GM12874 (cell line): ENCODE data around the gene APPBP2.

Source experiments
- TF ChIP-seq, protein P1 (sequence below): IDR thresholded peaks from 2 replicates; pipeline ENCODE4 v1.5.1; 2011; ENCODE audit warnings: low read depth, mild to moderate bottlenecking, control low read depth, low read length, moderate library complexity; ENCODE audit not compliant: insufficient read depth

APPBP2 gene

DNA sequence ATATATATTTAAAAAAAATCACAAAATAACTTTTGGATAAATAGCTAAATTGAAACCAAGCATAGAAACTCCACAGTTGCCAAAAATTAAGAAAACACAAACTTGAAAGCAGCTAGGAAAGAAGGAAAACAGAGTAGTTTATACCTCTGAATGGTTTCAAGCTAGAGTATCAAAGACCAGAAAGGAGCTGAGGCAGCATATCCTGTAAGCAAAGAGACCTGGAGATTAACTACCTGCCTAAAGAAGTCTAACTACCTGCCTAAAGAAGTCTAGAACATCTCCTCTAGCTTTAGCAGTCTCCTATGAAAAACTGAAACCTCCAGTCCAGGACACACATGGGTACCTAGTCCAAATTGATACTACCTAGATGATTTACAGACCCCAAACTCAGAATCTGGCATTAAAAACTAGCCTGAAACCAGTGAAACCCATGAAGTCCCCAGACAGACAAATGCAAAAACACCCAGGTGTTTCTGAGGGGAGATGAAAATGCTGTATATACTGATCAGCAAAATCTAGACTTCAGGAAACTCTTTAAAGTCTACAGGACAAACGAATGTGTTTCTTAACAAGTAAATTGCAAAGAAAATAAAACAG, 17.6 kb downstream of the APPBP2 start:
- TF ChIP-seq, protein P1, sequence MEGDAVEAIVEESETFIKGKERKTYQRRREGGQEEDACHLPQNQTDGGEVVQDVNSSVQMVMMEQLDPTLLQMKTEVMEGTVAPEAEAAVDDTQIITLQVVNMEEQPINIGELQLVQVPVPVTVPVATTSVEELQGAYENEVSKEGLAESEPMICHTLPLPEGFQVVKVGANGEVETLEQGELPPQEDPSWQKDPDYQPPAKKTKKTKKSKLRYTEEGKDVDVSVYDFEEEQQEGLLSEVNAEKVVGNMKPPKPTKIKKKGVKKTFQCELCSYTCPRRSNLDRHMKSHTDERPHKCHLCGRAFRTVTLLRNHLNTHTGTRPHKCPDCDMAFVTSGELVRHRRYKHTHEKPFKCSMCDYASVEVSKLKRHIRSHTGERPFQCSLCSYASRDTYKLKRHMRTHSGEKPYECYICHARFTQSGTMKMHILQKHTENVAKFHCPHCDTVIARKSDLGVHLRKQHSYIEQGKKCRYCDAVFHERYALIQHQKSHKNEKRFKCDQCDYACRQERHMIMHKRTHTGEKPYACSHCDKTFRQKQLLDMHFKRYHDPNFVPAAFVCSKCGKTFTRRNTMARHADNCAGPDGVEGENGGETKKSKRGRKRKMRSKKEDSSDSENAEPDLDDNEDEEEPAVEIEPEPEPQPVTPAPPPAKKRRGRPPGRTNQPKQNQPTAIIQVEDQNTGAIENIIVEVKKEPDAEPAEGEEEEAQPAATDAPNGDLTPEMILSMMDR: no peak

DNA sequence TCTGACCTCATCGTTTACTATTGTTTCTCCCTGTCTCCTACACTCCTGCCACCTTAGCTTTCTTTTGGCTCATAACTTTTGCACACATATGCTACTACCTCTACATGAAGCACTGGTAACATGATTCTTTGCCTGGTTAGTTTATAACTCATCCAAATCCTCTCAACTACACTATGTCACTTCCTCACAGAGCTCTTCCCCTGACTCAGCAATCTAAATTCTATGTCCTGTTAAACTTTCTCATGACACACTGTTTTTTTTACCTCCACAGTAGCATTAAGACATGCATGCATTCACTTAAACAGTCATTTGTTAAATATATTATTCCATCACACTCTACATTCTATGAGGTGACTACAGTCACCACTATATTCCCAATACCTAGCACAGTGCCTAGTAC, 19.7 kb downstream of the APPBP2 start:
- TF ChIP-seq, protein P1: no peak

DNA sequence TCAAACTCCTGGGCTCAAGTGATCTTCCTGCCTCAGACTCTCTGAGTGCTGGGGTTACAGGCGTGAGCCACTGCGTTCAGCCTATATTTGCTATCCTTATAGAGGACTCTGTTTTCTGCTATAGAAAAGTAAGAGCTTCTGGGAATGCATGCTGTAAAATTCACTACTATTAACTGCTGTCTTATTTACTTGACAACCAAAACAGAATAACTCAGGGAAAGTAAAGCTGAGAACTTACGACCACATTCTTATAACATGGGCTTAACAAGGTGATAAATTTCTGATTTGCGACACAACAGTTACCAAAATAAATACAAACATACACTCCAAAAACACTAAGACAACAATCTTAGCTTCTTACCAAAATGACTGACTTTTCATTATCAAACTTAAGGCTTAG, 23.9 kb downstream of the APPBP2 start:
- TF ChIP-seq, protein P1: no peak

DNA sequence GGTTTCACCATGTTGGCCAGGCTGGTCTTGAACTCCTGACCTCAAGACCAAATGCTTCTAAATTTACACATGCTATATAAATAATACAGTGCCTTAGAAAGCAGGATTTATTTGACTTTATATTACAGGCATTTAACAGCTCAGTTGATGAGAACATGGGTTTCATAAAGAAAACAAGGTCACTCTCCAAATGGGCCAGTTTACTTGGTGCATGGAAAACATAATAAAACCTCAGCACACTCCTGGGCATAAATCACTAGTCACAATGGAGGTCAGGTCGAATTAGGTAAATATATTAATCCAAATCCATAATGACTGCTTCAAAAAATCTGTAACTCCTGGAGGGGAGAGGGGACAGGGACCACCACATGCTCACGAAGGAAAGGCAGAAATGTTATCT, 24.5 kb downstream of the APPBP2 start:
- TF ChIP-seq, protein P1: no peak

DNA sequence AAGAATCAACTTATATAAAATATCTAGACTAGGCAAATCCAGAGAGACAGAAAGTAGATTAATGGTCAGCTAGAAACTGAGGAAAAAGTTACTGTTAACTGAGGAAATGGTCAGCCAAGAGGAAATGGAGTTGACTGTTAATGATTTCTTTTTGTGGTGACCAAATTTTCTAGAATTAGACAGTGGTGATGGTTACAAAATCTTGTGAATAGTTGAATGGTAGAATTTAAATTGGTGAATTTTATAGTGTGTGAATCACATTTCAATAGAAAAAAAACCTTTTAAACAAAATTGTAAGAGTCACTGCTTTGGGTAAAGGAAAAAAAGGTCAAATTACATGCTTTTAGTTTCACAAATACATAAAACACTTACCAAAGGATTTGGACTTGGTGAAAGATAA, 30.0 kb downstream of the APPBP2 start:
- TF ChIP-seq, protein P1: no peak

DNA sequence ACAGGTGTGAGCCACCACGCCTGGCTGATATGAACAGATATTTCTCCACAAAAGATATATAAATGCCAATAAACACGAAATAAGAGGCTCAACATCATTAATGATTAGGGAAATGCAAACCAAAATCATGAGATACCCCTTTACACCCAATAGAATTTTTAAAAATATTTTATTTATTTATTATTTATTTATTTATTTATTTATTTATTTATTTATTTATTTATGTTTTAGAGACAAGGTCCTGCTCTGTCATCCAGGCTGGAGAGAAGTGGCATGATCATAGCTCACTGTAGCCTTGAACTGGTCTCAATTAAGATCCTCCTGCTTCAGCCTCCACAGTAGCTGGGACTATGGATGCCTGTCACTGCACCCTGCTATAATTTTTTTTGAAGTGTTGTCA, 30.8 kb downstream of the APPBP2 start:
- TF ChIP-seq, protein P1: no peak

DNA sequence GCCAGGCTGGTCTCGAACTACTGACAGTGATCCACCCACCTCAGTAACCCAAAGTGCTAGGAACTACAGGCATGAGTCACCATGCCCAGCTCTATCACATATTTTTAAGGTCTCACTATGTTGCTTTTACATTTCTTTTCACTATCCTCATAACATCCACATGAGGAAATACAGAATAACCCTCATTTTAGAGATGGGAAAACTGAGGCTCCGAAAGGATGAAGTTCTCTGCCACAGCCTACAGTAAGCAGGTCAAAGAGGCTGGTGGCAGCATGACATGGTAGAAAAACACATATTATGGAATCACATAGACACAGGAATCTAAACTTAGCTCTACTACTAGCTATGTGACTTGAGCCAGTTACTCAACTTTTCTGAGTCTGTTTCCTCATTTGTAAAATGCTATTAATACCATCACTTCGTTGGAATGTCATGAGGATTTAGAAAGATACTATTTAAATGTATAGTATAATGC, 32.2 kb downstream of the APPBP2 start:
- TF ChIP-seq, protein P1: no peak
